GM12892 (cell line): Measurements from ENCODE around the gene CSTB.

Experiments used
- DNase-seq: peaks from one replicate; pipeline ENCODE4 v3.0.0; 2011; ENCODE audit not compliant: insufficient read length
- FAIRE-seq: peaks from 2 replicates; lab custom pipeline; 2011; peaks lifted over from hg19 to GRCh38; lab: Jason Lieb, UNC
- POLR2A ChIP-seq: IDR thresholded peaks from 2 replicates; pipeline ENCODE4 v1.6.1; 2011; ENCODE audit warnings: low read depth, low read length, control low read depth
- POLR2AphosphoS5 ChIP-seq: IDR thresholded peaks from 2 replicates; pipeline ENCODE4 v1.6.1; 2011; ENCODE audit warnings: low read depth, low read length, control low read depth
- TAF1 ChIP-seq: IDR thresholded peaks from 2 replicates; pipeline ENCODE4 v1.6.1; 2011; ENCODE audit warnings: low read depth, mild to moderate bottlenecking, control low read depth, low read length, borderline replicate concordance

CSTB gene

GRCh38 chr21:43737158-43737950, 38.8 kb downstream of the CSTB start:
- DNase-seq (no peak), FAIRE-seq (no peak)
- TF ChIP-seq TAF1: no peak
- TF ChIP-seq POLR2A: no peak
- no peak for TF ChIP-seq POLR2AphosphoS5

GRCh38 chr21:43736224-43736883, 39.8 kb downstream of the CSTB start:
- FAIRE-seq (no peak), DNase-seq (no peak)
- TF ChIP-seq TAF1 (no peak), POLR2AphosphoS5 (no peak), POLR2A (no peak)

- FAIRE-seq (no peak), DNase-seq (no peak)
- TF ChIP-seq TAF1 (no peak), POLR2A (no peak), POLR2AphosphoS5 (no peak)
These were observed 40.6 kb downstream of the CSTB start for GRCh38 chr21:43735236-43736091.

- TF ChIP-seq POLR2AphosphoS5: no peak
- no peak for TF ChIP-seq TAF1
- no peak for TF ChIP-seq POLR2A
- DNase-seq (no peak), FAIRE-seq (no peak)
These were observed 41.2 kb downstream of the CSTB start for GRCh38 chr21:43734928-43735229.

- DNase-seq: no peak
- no peak for FAIRE-seq
- TF ChIP-seq POLR2AphosphoS5: no peak
- no peak for TF ChIP-seq POLR2A
- TF ChIP-seq TAF1: no peak
These were observed 41.8 kb downstream of the CSTB start for GRCh38 chr21:43734131-43734927.

- FAIRE-seq (no peak), DNase-seq (no peak)
- TF ChIP-seq POLR2A (no peak), TAF1 (no peak), POLR2AphosphoS5 (no peak)
These were observed 42.5 kb downstream of the CSTB start for GRCh38 chr21:43733529-43734071.

- FAIRE-seq (no peak), DNase-seq (no peak)
- TF ChIP-seq TAF1 (no peak), POLR2AphosphoS5 (no peak), POLR2A (no peak)
These were observed 43.0 kb downstream of the CSTB start for GRCh38 chr21:43733060-43733459.

- FAIRE-seq: no peak
- TF ChIP-seq POLR2AphosphoS5 (no peak), TAF1 (no peak), POLR2A (no peak)
- DNase-seq: no peak
These were observed 44.0 kb downstream of the CSTB start for GRCh38 chr21:43731891-43732711.

GRCh38 chr21:43731476-43731875, 44.6 kb downstream of the CSTB start:
- TF ChIP-seq POLR2AphosphoS5: no peak
- TF ChIP-seq TAF1: no peak
- TF ChIP-seq POLR2A: no peak
- FAIRE-seq (no peak), DNase-seq (no peak)
